ENCODE measurements around the gene CFAP299. TPM values are rescaled to one million over a fixed set of nuclear protein-coding genes. Genes with fewer than 3 reads are reported as not detected.
"Not testable (repeated sequence)": the region's sequence is repeated elsewhere in the genome, so short reads cannot be mapped to it uniquely, and the experiment has no call there.

CFAP299 gene
- total RNA-seq, 1 experiment from 2014 or later, result not detected

GRCh38 chr4:80578001-80578400, 242.5 kb downstream of the CFAP299 start:
- DNase-seq (ENCODE audit: extremely low read depth, low read depth), result no peak

GRCh38 chr4:80585542-80585941, 250.0 kb downstream of the CFAP299 start:
- no peak for DNase-seq (ENCODE audit: extremely low read depth, low read depth)

GRCh38 chr4:80586716-80587115, 251.2 kb downstream of the CFAP299 start:
- no peak for DNase-seq (ENCODE audit: extremely low read depth, low read depth)

- no peak for DNase-seq (ENCODE audit: extremely low read depth, low read depth)
Measured at GRCh38 chr4:80587871-80588385, 252.4 kb downstream of the CFAP299 start.

GRCh38 chr4:80592950-80593349, 257.4 kb downstream of the CFAP299 start:
- no peak for DNase-seq (ENCODE audit: extremely low read depth, low read depth)

- DNase-seq (ENCODE audit: extremely low read depth, low read depth), result no peak
Measured at GRCh38 chr4:80594701-80595100, 259.2 kb downstream of the CFAP299 start.

- DNase-seq (ENCODE audit: extremely low read depth, low read depth), result no peak
Measured at GRCh38 chr4:80608281-80608980, 272.9 kb downstream of the CFAP299 start.

- DNase-seq (ENCODE audit: extremely low read depth, low read depth), result no peak
Measured at GRCh38 chr4:80610199-80610598, 274.7 kb downstream of the CFAP299 start.

- no peak for DNase-seq (ENCODE audit: extremely low read depth, low read depth)
Measured at GRCh38 chr4:80610845-80611677, 275.5 kb downstream of the CFAP299 start.

GRCh38 chr4:80611678-80611979, 276.1 kb downstream of the CFAP299 start:
- no peak for DNase-seq (ENCODE audit: extremely low read depth, low read depth)

- DNase-seq (ENCODE audit: extremely low read depth, low read depth), result no peak
Measured at GRCh38 chr4:80613470-80613869, 277.9 kb downstream of the CFAP299 start.

GRCh38 chr4:80614319-80614718, 278.8 kb downstream of the CFAP299 start:
- no peak for DNase-seq (ENCODE audit: extremely low read depth, low read depth)

GRCh38 chr4:80615099-80615498, 279.6 kb downstream of the CFAP299 start:
- no peak for DNase-seq (ENCODE audit: extremely low read depth, low read depth)

GRCh38 chr4:80619070-80619674, 283.6 kb downstream of the CFAP299 start:
- DNase-seq (ENCODE audit: extremely low read depth, low read depth), result no peak

- no peak for DNase-seq (ENCODE audit: extremely low read depth, low read depth)
Measured at GRCh38 chr4:80631861-80632260, 296.3 kb downstream of the CFAP299 start.

- DNase-seq (ENCODE audit: extremely low read depth, low read depth), result no peak
Measured at GRCh38 chr4:80637190-80637589, 301.7 kb downstream of the CFAP299 start.

- DNase-seq (ENCODE audit: extremely low read depth, low read depth), result no peak
Measured at GRCh38 chr4:80646061-80646460, 310.5 kb downstream of the CFAP299 start.

- DNase-seq (ENCODE audit: extremely low read depth, low read depth), result no peak
Measured at GRCh38 chr4:80655662-80656061, 320.1 kb downstream of the CFAP299 start.

GRCh38 chr4:80670118-80670517, 334.6 kb downstream of the CFAP299 start:
- DNase-seq (ENCODE audit: extremely low read depth, low read depth), result not testable (repeated sequence)

GRCh38 chr4:80678413-80678812, 342.9 kb downstream of the CFAP299 start:
- DNase-seq (ENCODE audit: extremely low read depth, low read depth), result no peak

GRCh38 chr4:80680934-80681333, 345.4 kb downstream of the CFAP299 start:
- DNase-seq (ENCODE audit: extremely low read depth, low read depth), result no peak

- DNase-seq (ENCODE audit: extremely low read depth, low read depth), result no peak
Measured at GRCh38 chr4:80685214-80685613, 349.7 kb downstream of the CFAP299 start.
